ENCODE results near the gene PPFIA3.

DNA sequence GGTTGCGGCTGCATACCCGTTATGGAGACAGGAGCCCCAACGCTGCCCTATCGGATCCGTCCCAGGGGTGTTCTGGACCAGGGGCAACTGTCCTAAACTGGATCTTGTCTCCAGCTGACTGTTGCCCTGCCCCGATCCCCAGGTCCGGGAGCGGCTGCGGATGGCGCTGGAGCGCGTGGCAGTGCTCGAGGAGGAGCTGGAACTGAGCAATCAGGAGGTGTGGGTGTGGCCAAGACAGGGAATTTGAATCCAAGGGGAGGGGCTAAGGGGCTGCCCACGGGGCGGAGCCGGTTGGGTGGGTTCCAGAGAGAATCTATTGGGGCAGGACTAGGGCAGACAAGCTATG lies 9.9 kb downstream of the PPFIA3 start:
- TF ChIP-seq, protein P1, sequence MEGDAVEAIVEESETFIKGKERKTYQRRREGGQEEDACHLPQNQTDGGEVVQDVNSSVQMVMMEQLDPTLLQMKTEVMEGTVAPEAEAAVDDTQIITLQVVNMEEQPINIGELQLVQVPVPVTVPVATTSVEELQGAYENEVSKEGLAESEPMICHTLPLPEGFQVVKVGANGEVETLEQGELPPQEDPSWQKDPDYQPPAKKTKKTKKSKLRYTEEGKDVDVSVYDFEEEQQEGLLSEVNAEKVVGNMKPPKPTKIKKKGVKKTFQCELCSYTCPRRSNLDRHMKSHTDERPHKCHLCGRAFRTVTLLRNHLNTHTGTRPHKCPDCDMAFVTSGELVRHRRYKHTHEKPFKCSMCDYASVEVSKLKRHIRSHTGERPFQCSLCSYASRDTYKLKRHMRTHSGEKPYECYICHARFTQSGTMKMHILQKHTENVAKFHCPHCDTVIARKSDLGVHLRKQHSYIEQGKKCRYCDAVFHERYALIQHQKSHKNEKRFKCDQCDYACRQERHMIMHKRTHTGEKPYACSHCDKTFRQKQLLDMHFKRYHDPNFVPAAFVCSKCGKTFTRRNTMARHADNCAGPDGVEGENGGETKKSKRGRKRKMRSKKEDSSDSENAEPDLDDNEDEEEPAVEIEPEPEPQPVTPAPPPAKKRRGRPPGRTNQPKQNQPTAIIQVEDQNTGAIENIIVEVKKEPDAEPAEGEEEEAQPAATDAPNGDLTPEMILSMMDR (IDR thresholded peaks at IDR 0.05; ENCODE audit: insufficient read depth, low read length, poor library complexity, severe bottlenecking): no peak
- no peak for TF ChIP-seq EZH2phosphoT487 (conservative IDR thresholded peaks at IDR 0.05; ENCODE audit: low read length)

All from SU-DHL-6 (cell line).